C4-2B (cell line): ENCODE measurements around the gene ERC1.

ENCODE experiments used
- CTCF ChIP-seq: fragments of 450-650 bp; conservative IDR thresholded peaks from 2 replicates; pipeline ENCODE4 v1.5.1; 2017; ENCODE audit warnings: mild to moderate bottlenecking
- ZFX ChIP-seq: fragments of 450-650 bp; IDR thresholded peaks from 2 replicates; pipeline ENCODE4 v1.6.1; 2017

- TF ChIP-seq CTCF (no peak), ZFX (no peak)
Measured at GRCh38 chr12:1307796-1308195, 316.8 kb downstream of the ERC1 start.
